Hepatocyte (in vitro differentiated cells): ENCODE data around the gene RFFL.

Source experiments
- CTCF ChIP-seq: fragments of 200-600 bp; sonication (generic); IDR thresholded peaks from 2 replicates; pipeline ENCODE4 v1.5.1; 2016; ENCODE audit warnings: antibody characterized with exemption, mild to moderate bottlenecking; ENCODE audit not compliant: poor library complexity
- EZH2 ChIP-seq: fragments of 200-600 bp; sonication (generic); IDR thresholded peaks from 2 replicates; pipeline ENCODE4 v1.6.1; 2016; ENCODE audit warnings: antibody characterized with exemption, mild to moderate bottlenecking, borderline replicate concordance

- no peak for TF ChIP-seq CTCF
- TF ChIP-seq EZH2: no peak
Measured at GRCh38 chr17:34974179-34974578, 89.3 kb downstream of the RFFL start.
